ENCODE measurements around the gene DDIT4L. TPM values are rescaled to one million over a fixed set of nuclear protein-coding genes. Genes with fewer than 3 reads are reported as not detected.
"Not testable (repeated sequence)": the region's sequence is repeated elsewhere in the genome, so short reads cannot be mapped to it uniquely, and the experiment has no call there.

Gene DDIT4L
- total RNA-seq, 1 donor from 2014 or later: 0.20 TPM

GRCh38 chr4:100147684-100148083, 42.6 kb downstream of the DDIT4L start:
- no peak for TF ChIP-seq CTCF (IDR thresholded peaks at IDR 0.05)
- no peaks in the 10 kb centered on the region for H3K9me3 Mint-ChIP-seq (ENCODE audit: low read depth)
- no peaks in the 10 kb centered on the region for H3K4me1 Mint-ChIP-seq (ENCODE audit: low read depth)
- no peaks in the 10 kb centered on the region for H3K27me3 Mint-ChIP-seq (ENCODE audit: low read depth)
- no peak overlapping the region for H3K27ac Mint-ChIP-seq (ENCODE audit: unreplicated experiment)
- DNase-seq (ENCODE audit: low spot score): no peak
- no peaks in the 10 kb centered on the region for H3K36me3 Mint-ChIP-seq (ENCODE audit: low read depth)
- H3K4me3 Mint-ChIP-seq (ENCODE audit: unreplicated experiment): no peak overlapping the region

- TF ChIP-seq CTCF (IDR thresholded peaks at IDR 0.05): no peak
- Mint-ChIP-seq H3K4me3 (ENCODE audit: unreplicated experiment) (no peak overlapping the region), H3K27me3 (ENCODE audit: low read depth) (no peaks in the 10 kb centered on the region), H3K9me3 (ENCODE audit: low read depth) (no peaks in the 10 kb centered on the region), H3K36me3 (ENCODE audit: low read depth) (no peaks in the 10 kb centered on the region), H3K4me1 (ENCODE audit: low read depth) (no peaks in the 10 kb centered on the region), H3K27ac (ENCODE audit: unreplicated experiment) (no peak overlapping the region)
- no peak for DNase-seq (ENCODE audit: low spot score)
These were observed 43.1 kb downstream of the DDIT4L start for GRCh38 chr4:100147198-100147597.

GRCh38 chr4:100146756-100147155, 43.5 kb downstream of the DDIT4L start:
- Mint-ChIP-seq H3K27me3 (ENCODE audit: low read depth) (peaks cover 2% of the 10 kb centered on the region), H3K27ac (ENCODE audit: unreplicated experiment) (no peak overlapping the region), H3K4me1 (ENCODE audit: low read depth) (no peaks in the 10 kb centered on the region), H3K4me3 (ENCODE audit: unreplicated experiment) (no peak overlapping the region), H3K9me3 (ENCODE audit: low read depth) (peaks cover 2% of the 10 kb centered on the region), H3K36me3 (ENCODE audit: low read depth) (no peaks in the 10 kb centered on the region)
- no peak for DNase-seq (ENCODE audit: low spot score)
- no peak for TF ChIP-seq CTCF (IDR thresholded peaks at IDR 0.05)

GRCh38 chr4:100137320-100137719, 52.9 kb downstream of the DDIT4L start:
- not testable (repeated sequence) for DNase-seq (ENCODE audit: low spot score); H3K4me3 Mint-ChIP-seq (ENCODE audit: unreplicated experiment); H3K36me3 Mint-ChIP-seq (ENCODE audit: low read depth); H3K4me1 Mint-ChIP-seq (ENCODE audit: low read depth); H3K27me3 Mint-ChIP-seq (ENCODE audit: low read depth); H3K27ac Mint-ChIP-seq (ENCODE audit: unreplicated experiment)
- H3K9me3 Mint-ChIP-seq (ENCODE audit: low read depth): peaks cover 21% of the 10 kb centered on the region

Other genes with a start within 250 kb of the DDIT4L start
- gene DNAJB14, start 243.8 kb downstream of the DDIT4L start, total RNA-seq: 57.6 to 59.9 TPM (median 57.9 TPM) in 3 replicates
- 157 to 209 TPM (median 198 TPM) in 3 replicates for gene H2AZ1, start 240.2 kb downstream of the DDIT4L start, total RNA-seq

All from chondrocyte (in vitro differentiated cells).